SHP77 (cell line): ENCODE measurements around the gene TUBE1.
A peak's percentile ranks its signal among the peaks of the same experiment; 100 is the strongest.
"Not testable (repeated sequence)": the region's sequence is repeated elsewhere in the genome, so short reads cannot be mapped to it uniquely, and the experiment has no call there.

Experiments used
- DNase-seq, 2 experiments: peaks; one replicate each; lab custom pipeline; 2025; lab: John Stamatoyannopoulos, UW

The TUBE1 gene, protein sequence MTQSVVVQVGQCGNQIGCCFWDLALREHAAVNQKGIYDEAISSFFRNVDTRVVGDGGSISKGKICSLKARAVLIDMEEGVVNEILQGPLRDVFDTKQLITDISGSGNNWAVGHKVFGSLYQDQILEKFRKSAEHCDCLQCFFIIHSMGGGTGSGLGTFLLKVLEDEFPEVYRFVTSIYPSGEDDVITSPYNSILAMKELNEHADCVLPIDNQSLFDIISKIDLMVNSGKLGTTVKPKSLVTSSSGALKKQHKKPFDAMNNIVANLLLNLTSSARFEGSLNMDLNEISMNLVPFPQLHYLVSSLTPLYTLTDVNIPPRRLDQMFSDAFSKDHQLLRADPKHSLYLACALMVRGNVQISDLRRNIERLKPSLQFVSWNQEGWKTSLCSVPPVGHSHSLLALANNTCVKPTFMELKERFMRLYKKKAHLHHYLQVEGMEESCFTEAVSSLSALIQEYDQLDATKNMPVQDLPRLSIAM

DNA sequence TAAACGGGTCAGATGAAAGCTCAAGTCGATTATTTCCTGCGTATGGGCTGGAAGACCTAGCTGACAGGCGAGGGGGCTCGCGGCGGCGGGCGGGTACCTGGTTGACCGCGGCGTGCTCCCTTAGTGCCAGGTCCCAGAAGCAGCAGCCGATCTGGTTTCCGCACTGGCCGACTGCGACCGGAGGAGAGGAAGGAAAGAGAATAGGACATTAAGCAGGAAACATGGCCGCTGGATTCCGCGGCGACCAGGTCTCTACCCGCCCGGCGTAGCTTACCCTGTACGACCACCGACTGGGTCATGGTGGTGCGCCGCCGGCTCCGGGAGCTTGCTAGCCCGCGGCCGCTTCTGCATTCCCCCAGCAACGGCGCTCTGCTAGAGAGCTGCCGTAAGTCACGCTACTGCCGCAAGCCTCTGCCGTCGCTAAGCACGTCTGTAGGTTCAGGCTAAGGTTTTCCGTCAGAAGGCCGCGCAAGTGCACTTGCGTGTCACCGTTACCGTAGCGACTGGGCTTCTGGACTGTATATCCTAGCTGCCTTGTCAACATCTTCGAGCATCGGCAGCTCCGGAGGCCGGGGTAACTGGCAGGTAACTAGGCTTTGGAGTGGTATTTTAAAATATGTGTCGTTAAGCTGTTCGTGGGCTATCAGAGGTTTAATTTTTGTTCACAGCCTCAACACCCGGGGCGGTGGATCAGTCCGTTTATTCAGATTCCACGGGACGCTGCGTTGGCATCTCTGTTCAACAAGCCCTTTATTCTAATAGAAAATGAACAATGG lies at the start of gene TUBE1, which contains the start of gene FAM229B:
TUBE1 (minus strand) TSS at position 347 of the 776 bp plus-strand sequence; CDS start at position 299, 48 bp downstream.
FAM229B (plus strand) TSS at position 456 of the 776 bp plus-strand sequence. CDS start 11,693 bp downstream, outside the sequence.
- DNase-seq = peak; percentile 97

DNA sequence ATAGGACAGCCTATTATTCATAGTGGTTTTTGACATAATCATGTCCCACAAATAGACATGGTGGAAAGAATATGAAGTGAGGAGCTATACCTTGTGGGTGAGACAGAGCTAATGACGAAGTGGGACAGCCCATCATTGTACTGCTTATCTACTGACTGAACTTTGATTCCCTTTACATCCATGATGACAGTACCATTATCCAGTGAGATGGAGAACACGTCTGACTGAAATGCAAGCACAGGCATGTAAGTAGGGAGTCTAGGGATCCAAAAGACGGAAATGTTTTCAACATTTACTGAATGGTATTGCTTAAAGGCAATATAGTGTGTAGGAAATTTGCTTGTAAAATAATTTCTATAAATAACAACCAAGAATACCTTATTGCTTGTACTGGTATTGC lies 43.6 kb upstream of the TUBE1 start:
- DNase-seq = no peak

DNA sequence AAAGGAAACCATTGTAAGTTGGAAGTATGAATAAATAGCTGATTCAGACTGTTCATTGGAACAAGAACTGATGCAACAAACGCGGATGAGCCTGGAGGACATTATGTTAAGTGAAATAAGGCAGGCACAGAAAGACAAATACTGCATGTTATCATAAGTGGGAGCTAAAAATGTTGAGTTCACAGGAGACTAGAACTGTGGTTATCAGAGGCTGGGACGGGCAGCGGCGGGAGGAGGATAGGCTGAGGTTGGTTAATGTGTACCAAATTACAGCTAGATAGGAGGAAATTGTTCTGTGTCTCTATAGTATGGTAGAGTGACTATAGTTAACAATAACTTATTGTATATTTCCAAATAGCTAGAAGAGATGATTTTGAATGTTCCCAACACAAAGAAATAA lies 40.9 kb upstream of the TUBE1 start:
- DNase-seq = no peak

DNA sequence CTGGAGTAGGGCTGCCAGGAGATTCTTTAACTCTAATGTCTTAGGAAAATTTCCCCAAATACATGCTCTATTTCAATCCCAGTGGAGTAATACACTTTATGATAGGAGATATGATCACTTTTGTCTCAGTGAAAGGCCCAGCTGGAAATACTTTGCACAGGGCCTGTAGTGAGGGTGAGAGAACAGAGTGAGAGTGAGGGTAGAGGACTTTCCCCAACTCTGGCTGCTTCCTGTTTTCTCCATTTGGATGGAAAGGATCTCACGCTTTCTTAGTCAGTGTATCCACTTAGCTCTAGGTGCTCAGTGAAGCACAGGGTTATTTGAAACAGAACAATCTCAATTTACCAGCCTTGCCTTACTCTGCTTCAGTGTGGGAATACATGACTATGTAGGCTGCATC lies 36.7 kb upstream of the TUBE1 start:
- DNase-seq = no peak

DNA sequence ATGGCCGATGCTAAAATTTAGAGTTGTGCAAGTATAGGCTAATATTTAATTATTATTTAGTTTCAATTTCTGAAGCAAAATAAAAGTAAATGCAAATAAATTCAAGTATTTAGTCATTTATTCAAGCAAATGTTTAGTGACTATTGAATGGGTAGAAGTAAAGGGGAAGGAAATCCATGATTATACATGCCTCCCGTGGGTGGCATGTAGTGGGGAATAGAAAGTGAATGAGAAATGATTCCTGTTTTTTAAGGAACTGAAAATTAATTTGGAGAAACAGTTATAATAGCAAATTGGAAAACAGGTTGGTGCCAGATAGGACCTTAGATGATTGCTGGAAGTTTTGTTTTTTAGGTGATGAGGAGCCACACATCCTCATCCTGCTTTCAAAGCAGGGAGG lies 35.5 kb upstream of the TUBE1 start:
- DNase-seq = no peak

DNA sequence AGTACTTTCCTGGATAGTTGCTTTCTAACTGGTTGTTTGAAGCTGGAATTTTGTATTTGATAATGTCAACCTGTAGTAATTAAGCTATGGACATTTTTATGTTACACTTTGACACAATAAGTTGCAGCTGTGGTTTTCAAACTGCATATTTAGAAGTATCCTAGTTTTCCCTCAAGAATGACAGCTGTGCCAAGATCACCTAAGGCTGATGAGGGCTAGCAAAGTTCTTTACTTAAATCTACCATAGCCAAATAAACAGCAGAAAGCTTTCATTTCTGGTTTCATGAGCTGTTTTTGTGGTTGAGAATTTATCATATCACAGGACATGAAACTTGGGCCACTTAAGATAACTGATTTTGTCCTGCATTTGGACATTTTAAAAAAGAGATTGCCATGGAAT lies 30.8 kb upstream of the TUBE1 start:
- DNase-seq = no peak

DNA sequence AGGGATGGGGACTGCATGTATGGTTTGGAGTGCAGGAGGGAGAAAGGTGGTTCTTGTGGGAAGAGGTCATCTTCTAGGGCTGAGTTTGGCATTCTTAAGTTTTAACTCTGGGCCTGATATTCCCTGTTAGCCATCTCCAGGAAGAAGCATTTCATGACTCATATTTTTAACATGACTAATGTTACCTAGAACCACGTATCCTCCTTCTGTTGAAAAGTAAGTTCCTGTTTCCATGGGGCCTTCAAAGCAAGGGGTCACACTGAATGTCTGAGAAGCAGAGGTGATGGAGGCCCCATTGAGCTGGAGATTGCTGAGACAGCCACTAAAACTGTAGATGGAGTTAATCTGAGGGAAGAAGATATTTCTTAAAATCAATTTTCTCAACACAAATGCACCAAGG lies 30.3 kb upstream of the TUBE1 start:
- DNase-seq = no peak

DNA sequence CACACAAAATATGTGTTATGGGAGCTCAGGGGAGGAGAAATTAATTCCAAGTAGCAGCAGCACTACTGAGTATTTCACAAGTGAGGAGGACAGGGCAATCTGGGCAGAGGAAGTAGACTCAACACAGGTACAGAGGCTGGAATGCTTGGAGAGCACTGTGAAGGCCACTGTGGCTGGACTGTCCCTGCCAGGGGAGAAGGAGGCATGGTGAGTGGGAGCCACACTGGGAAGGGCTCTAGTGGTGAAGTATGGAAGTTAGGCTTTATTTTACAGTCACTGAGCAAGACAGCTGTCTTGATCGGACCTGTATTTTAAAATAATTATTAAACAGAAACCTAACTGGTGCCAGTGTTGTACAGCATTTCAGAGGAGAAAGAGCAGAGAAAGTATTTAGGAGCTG lies 28.9 kb upstream of the TUBE1 start:
- no peak for DNase-seq

DNA sequence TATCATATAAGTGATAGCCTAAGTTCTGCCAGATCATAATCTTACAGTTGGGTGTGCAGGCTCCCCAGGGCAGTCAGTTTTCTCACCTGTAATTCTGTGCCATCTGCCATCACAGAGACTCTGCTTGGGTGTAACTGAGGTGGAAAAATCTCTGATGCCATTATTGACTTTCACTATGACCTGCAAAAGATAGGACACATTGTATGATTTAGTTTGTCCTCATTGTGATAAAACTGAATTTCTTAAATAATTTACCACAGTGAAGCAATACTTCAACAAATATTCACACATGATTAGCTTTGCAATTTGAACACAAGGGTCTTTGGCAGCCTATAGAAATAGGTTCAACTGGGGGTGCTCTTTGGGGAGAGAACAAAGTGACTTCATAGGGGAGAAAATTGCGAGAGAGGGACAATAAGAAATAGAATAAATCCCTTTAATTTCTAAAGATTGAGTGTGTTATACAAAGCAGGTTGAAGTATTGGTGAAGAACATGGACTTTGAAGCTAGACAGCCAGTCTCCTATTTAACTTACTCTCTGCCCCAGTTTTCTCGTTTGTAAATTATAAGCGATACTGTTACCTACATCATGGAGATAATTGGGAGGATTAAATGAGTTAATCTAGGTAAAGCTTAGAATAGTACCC lies 27.4 kb upstream of the TUBE1 start:
- DNase-seq = no peak

DNA sequence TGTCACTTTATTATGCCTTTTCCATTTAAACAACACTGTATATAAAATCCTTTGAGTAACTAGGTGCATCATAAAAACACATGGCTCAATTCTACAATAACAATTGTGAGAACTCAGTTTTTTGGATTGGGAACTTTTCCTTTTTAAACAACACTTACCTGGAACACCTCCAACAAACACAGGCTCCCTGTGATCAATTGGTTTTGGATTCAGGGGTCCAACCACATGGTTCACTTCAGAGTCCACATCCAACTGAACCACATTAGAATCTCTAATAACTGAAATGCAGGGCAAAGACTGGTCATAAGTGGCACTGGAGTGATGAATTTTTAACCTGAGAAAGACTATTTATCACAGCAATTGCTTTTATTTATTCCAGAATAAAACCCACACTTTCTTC lies 26.6 kb upstream of the TUBE1 start:
- DNase-seq = no peak

DNA sequence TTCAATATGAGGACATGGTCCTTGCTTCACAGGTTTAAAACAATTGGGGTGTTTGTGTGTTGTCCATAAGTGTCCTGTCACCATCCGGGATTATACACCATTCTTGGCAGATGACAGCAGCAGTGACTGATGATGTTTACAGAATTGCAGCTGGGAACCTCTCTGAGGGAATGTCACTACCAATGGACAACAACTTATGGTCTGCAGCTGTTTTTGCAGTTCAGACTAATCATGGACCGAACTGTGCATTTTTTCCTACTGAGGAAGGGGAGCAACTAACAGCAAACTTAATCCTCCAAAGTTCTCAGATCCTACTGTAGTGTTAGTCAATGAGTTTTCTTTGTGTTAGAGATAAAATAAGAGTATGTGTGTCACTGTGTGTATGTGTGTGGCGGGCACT lies 26.1 kb upstream of the TUBE1 start:
- DNase-seq = peak in 1 of 2 experiments; percentile 3

DNA sequence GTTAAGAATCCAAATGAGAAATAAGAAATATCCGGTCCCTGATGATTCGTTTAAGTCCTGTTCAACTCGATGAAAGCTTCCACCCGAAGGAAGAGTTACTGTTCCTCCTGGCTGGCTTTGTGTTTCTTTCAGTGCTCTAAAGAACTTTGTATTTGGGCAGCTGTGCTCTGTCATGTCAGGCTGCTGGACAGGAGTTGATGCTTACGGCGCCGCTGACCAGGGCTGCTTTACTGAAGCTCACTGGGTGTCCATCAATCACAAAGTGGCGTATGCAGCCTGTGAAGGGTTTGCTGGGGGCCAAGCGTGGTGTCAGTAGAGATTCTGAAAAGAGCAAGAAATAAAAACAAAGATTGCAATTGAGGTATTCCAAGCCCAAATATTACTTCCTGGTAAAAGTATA lies 22.0 kb upstream of the TUBE1 start:
- DNase-seq = peak in 1 of 2 experiments; percentile 2

DNA sequence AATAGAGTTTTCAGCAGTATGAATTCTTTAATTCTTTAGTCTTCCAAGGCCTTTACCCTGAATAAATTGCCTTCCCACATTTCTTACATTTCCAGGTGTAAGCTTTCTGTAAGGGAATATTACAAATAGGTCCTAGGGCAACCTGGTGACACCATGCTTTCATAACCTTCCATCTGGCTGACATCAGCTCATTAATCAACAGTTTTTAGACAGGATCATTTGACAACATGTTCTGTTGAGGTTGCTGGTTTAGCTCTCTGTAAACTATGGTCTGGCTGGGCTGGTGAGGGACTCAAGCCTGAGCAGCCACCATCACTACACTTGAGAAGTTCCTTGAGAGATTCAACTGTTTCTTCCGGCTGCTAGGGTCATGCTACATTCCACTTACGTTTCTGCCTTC lies 19.3 kb upstream of the TUBE1 start:
- DNase-seq = no peak

DNA sequence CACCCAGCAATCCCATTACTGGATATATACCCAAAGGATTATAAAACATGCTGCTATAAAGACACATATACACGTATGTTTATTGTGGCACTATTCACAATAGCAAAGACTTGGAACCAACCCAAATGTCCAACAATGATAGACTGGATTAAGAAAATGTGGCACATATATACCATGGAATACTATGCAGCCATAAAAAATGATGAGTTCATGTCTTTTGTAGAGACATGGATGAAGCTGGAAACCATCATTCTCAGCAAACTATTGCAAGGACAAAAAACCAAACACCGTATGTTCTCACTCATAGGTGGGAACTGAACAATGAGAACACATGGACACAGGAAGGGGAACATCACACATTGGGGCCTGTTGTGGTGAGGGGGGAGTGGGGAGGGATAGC lies 18.7 kb upstream of the TUBE1 start:
- DNase-seq = not testable (repeated sequence)

DNA sequence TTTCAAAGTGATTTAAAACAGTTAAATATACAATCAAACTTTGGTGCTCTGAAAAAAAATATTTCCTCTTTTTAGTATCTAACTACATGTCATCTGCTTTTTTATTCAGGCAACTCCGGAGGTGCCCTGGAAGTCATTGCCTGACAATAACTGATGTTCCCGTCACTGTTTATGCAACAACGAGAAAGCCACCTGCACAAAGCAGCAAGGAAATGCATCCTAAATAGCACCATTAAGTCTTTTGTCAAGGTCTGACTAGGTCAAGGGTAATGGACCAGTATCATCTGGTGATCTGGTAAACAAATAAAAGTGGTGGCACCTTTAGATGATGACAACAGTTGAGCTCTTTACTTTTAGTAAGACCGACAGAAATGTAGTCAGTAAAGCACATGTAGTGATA lies 13.3 kb upstream of the TUBE1 start:
- DNase-seq = no peak

DNA sequence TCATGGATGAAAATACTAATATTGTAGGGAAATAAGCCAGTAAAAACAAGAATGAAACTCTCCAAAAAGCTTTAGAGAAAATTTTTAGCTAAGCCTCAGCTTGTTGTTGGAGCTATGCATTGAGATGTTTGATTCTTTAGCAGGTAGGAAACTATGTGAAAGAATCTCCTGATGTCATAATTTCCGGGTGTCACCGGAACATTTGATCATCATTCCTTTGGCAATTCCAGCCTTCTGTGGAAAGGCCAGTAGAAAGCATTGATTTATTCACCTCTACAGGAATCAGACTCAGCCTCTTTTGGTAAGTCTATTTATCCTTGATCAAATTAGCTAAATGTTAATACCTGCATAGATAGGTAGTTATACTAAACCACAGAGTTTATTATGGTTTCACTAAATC lies 9.6 kb upstream of the TUBE1 start:
- DNase-seq = no peak

DNA sequence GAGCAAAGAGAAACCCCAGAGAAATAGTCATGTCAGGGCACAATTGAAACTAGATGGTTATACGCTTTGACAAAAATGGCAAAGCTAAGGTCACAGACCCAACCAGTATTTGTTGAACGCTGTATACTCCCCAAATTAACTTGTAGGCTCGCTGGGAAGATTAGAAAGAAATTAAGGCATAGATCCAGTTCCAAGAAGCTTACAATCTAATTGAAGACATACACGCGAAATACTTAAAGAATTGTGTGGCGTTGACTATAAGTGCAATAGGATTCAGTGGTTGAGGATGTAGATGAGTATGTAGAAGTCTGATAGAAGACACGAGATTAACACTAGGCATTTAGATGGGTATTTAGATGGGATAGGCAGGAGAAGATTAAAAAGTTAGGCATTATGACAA lies 634 bp upstream of the TUBE1 start:
- no peak for DNase-seq

DNA sequence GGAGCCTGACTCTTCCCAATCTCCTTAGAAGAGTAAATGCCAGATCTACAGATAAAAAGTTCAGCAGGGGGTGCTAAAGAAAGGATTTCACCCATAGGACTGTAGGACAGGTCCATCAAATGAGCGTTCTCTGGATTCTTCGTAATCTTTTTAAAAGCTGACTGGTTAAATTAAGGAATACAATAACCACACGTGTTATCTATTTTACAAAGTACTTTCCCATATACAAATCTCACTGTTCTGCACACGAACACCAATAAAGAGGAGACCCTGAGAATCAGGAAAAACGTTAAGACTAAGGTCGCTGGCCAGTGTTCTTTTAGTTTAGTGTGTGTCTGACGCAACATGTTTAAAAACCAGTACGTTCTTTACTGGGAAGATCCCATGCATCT lies 542 bp downstream of the TUBE1 start:
- peak; percentile 15 for DNase-seq

DNA sequence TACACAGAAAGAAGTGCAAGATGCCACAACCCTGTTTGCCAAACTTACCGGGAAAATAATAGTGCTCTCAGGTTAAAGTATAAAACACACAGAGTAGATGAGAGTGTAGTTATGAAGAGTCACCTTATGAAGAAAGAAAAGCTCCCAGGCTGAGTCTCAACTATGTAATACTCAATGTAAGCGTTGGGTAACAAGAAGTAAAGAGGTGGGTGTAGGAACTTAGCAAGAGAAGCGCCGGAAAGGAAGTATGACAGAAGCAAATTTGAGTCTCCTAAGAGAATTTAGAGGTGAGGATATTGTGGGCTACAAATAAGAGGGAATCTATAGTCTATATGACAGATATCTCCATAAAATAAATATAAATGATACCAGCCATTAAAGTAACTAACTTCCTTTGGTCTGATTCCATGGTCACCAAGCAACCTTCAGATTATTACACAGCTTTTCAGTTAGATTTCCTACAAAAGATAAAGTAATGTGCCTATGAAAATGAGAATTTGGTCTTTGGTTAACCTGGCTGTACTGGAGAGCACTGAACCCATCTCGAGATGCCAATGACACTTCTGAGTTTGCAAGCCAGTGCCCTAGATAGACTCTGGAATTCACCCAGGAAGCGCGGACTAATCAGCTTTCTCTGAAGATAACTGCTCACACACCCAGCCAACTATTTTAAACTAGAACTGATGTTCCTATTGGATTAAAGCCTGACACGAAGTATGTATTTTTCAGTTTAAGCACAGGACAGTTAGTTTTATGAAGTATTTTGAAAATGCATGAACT lies 1.8 kb downstream of the TUBE1 start:
- DNase-seq = no peak

DNA sequence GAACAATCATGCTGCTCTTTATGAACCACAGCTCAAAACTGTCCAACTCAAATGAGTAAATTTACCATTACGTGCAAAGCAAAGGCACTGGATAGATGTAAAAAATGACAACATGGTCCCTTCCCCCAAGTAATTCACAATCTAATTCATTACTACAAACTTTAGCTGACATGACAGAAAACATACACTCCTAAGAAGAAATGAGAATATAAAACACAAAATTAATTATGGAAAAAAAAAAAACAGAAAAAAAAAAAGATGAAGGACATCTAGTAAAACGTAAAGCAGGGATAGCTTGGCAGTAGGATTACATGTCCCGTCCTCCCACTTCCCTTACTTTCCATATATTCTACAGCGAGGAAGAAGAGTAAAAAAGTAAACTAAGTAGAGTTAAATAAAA lies 5.7 kb downstream of the TUBE1 start:
- no peak for DNase-seq

DNA sequence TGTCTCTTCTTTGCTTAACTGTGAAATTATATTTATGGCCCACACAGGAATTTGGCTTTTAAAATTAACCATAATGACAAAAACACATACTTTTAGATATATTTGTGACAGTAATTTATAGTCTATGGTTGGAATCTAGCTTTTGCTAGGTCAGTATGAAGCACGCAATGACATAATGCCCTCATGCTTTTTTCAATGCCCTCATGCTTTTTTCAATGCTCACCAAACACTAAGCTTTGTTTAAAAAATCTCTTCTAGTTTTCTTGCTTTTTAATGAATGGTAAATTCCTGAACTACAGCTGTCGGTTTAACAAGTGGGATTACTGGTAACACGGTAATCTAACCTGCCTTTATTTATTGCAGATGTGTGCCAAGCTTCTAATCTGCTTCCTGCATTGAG lies 20.7 kb downstream of the TUBE1 start:
- no peak for DNase-seq
